HUES48 (cell line): ENCODE measurements around the gene TNNC1.

Source experiments
- H3K27ac ChIP-seq: one replicate; pipeline ENCODE4 v1.7.0; 2013; ENCODE audit warnings: low read depth, low read length, inconsistent platforms
- H3K27me3 ChIP-seq: 2 replicates; pipeline ENCODE4 v1.6.1; 2013; ENCODE audit warnings: mild to moderate bottlenecking, low read length; ENCODE audit not compliant: control insufficient read depth, insufficient read depth
- H3K36me3 ChIP-seq: 2 replicates; pipeline ENCODE4 v1.6.1; 2013; ENCODE audit warnings: low read length; ENCODE audit not compliant: control insufficient read depth, insufficient read depth
- H3K4me1 ChIP-seq: 2 replicates; pipeline ENCODE4 v1.6.1; 2013; ENCODE audit warnings: mild to moderate bottlenecking, low read length; ENCODE audit not compliant: control insufficient read depth, insufficient read depth
- H3K4me3 ChIP-seq: 2 replicates; pipeline ENCODE4 v1.5.1; 2013; ENCODE audit warnings: mild to moderate bottlenecking, low read depth, low read length
- H3K9ac ChIP-seq: 2 replicates; pipeline ENCODE4 v1.6.1; 2013; ENCODE audit warnings: mild to moderate bottlenecking, low read depth, low read length, moderate library complexity
- H3K9me3 ChIP-seq: 2 replicates; pipeline ENCODE4 v1.6.1; 2013; ENCODE audit warnings: low read length; ENCODE audit not compliant: control insufficient read depth, insufficient read depth

The TNNC1 gene

DNA sequence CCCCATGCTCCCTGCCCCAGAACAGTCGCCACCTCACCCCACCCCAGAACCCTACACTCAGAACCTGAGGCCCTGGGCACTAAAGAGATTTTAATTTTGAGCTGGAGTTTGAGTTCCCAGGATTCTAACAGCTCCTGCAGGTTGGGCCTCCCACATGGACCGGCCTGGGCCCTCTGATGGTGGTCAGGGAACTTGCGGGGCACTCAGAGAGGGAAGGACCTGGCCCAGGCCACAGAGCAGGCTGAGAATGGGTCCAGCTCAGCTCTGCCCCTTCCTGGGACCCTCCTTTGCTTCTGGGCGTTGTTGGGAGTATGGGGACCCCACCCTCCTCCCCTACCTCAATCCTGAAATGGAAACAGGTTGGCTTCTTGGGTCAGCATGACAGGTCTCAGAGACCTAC lies 7.8 kb downstream of the TNNC1 start:
- H3K9ac ChIP-seq: no peak overlapping the region
- no peak overlapping the region for H3K4me3 ChIP-seq
- no peaks in the 10 kb centered on the region for H3K36me3 ChIP-seq
- H3K27me3 ChIP-seq: no peaks in the 10 kb centered on the region
- peaks cover 14% of the 10 kb centered on the region for H3K4me1 ChIP-seq
- H3K27ac ChIP-seq: no peak overlapping the region
- no peaks in the 10 kb centered on the region for H3K9me3 ChIP-seq

GRCh38 chr3:52444860-52445793 lies 8.7 kb downstream of the TNNC1 start, which contains the start of gene SEMA3G:
Gene SEMA3G (minus strand): TSS chr3:52445103. CDS start chr3:52445027, 76 bp downstream.
- Histone ChIP-seq H3K36me3 (no peaks in the 10 kb centered on the region), H3K9ac (no peak within 1 kb of the TSS), H3K27me3 (no peaks in the 10 kb centered on the region), H3K4me1 (peaks cover 9% of the 10 kb centered on the region), H3K27ac (no peak within 1 kb of the TSS), H3K9me3 (no peaks in the 10 kb centered on the region), H3K4me3 (peak within 1 kb of the TSS; percentile 20; the same call in 1 of the 2 replicates)

DNA sequence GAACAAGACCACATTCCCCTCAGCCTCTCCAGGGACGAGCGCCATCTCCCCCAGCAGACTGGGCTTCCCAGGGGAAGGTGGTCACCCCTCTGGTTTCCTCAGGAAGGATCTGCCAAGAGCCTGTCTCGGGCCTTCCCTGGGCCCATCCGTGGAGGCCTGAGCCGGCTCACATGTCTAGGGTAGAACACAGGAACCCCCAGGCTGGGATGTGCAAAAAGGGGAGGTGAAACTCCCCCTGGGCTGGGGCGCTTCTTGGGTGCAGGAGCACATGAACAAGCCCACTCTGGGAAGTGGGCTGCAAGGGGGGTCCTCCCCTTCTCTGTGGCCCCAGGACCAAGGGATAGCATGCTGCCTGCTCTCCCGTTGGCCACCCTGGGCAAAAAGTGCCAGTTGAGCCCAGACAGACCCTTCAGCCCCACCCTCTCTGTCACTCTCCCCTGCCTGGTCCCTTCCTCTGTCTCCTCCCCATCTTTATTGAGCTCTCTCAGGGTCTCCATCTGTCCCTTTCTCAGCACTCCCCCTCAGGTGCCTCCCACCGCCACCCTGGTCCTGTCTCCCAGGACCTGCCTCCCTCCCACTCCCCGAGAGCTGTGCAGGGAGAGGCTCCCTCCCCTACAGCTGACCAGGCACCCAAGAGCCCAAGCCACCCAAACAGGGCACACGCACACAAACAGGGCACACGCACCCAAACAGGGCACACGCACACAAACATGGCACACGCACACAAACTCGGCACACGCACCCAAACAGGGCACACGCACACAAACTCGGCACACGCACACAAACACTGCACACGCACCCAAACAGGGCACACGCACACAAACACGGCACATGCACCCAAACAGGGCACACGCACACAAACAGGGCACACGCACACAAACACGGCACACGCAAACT lies 9.8 kb downstream of the TNNC1 start:
- H3K27me3 ChIP-seq: no peaks in the 10 kb centered on the region
- no peaks in the 10 kb centered on the region for H3K9me3 ChIP-seq
- no peaks in the 10 kb centered on the region for H3K36me3 ChIP-seq
- no peak overlapping the region for H3K9ac ChIP-seq
- H3K4me3 ChIP-seq: no peak overlapping the region; the same call in 1 of the 2 replicates
- no peak overlapping the region for H3K27ac ChIP-seq
- H3K4me1 ChIP-seq: peaks cover 4% of the 10 kb centered on the region; the same call in 1 of the 2 replicates

- Histone ChIP-seq H3K9me3 (no peaks in the 10 kb centered on the region), H3K36me3 (no peaks in the 10 kb centered on the region), H3K9ac (no peak overlapping the region), H3K27ac (no peak overlapping the region), H3K4me1 (peaks cover 4% of the 10 kb centered on the region; the same call in 1 of the 2 replicates), H3K4me3 (no peak overlapping the region), H3K27me3 (no peaks in the 10 kb centered on the region)
Measured at GRCh38 chr3:52443268-52443610, 10.6 kb downstream of the TNNC1 start.

DNA sequence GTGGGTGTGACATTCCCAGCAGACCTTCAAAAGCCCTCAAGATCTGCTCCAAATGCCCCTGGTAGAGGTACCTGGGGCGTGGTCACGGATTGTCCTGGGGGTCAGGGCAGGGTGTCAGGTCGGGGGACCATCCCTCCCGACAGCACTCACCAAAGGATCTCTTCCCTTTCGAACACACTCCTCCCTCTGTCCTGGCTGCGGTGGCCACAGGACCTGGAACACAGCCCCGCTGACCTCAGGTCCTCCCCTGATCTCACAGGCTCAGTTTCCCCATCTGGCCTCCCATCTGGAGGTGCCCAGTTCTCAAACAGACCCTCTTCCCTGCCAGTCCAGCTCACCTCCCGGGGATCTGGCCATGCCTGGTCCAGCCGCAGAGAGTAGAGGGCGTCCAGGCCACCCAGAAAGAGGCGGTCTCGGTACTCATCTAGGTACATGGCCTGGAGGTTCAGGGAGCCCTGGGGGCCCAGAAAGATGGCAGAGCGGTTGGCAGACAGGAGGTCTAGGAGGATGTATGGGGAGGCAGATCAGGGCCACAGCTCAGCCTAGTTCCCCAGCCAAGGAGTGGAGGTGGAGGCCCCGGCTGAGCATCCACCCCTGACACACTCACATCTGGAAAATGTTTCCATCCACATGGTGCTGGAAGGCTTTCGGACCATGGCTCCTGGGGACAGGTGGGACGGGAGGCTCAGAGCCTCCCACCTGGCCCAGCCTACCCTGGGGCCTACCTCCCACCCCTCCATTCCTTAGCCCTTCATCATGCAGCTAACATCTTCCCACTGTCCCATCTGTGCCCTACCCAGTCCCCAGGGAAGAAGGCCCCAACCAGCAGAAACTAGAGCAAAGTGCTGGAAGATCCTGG lies 11.2 kb downstream of the TNNC1 start:
- H3K9me3 ChIP-seq: no peaks in the 10 kb centered on the region
- no peaks in the 10 kb centered on the region for H3K36me3 ChIP-seq
- peaks cover 4% of the 10 kb centered on the region; the same call in 1 of the 2 replicates for H3K4me1 ChIP-seq
- H3K4me3 ChIP-seq: no peak overlapping the region
- H3K27me3 ChIP-seq: no peaks in the 10 kb centered on the region
- H3K9ac ChIP-seq: no peak overlapping the region
- no peak overlapping the region for H3K27ac ChIP-seq

GRCh38 chr3:52441772-52442332 lies 12.0 kb downstream of the TNNC1 start:
- H3K27ac ChIP-seq: no peak overlapping the region
- H3K4me3 ChIP-seq: no peak overlapping the region
- no peak overlapping the region for H3K9ac ChIP-seq
- peaks cover 3% of the 10 kb centered on the region; the same call in 1 of the 2 replicates for H3K4me1 ChIP-seq
- H3K36me3 ChIP-seq: no peaks in the 10 kb centered on the region
- no peaks in the 10 kb centered on the region for H3K9me3 ChIP-seq
- no peaks in the 10 kb centered on the region for H3K27me3 ChIP-seq

DNA sequence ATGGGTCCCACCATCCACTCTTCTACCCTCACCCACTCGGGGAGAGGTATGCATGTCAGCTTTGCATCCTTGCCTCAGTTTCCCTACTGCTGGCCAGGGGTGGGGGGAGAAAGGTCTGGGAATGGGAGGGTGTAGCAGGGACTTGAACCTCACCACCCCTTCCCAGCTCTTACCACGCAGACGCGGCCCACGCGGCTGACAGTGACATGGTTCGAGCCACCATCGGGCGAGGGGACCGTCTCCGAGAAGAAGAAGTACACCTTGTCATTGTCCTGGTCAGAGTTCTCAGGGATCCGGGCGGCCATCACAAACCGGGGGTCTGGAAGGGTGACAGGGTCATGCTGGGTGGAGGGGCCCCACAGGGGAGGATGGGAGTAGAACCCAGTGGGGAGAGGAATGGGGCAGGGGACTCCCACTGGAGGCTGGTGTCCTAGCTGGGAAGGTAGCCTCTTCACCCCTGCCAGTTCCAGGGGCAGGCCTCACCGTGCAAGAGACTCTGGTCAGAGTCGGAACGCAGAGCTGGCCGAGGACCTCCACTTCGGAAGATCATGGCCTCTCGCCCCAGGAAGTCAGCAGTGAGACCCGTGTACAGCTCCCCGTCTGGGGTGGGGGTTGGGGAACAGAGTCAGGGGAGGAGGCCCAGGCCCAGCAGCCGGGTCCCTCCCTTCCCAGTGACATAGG lies 12.6 kb downstream of the TNNC1 start:
- Histone ChIP-seq H3K27me3 (no peaks in the 10 kb centered on the region), H3K27ac (no peak overlapping the region), H3K36me3 (no peaks in the 10 kb centered on the region), H3K4me3 (no peak overlapping the region), H3K9ac (no peak overlapping the region), H3K4me1 (no peaks in the 10 kb centered on the region), H3K9me3 (no peaks in the 10 kb centered on the region)

GRCh38 chr3:52440671-52441070 lies 13.2 kb downstream of the TNNC1 start:
- Histone ChIP-seq H3K4me3 (no peak overlapping the region), H3K27me3 (no peaks in the 10 kb centered on the region), H3K9me3 (no peaks in the 10 kb centered on the region), H3K9ac (no peak overlapping the region), H3K36me3 (no peaks in the 10 kb centered on the region), H3K27ac (no peak overlapping the region), H3K4me1 (no peaks in the 10 kb centered on the region)

DNA sequence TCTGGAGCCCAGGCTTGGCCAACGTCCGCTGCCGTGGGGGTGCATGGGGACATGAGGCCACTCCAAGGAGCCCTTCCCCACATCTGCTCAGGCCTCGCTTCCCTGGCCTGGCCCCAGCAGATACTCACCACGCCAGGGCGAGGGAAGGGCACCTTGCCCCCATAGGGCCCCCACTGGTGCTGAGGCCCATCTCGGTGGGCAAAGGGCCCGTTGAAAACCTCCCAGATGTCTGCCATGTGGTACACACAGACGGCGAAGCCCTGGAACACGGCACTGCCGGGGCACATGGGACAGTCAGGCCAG lies 13.6 kb downstream of the TNNC1 start:
- no peak overlapping the region for H3K4me3 ChIP-seq
- no peaks in the 10 kb centered on the region for H3K36me3 ChIP-seq
- no peaks in the 10 kb centered on the region for H3K9me3 ChIP-seq
- H3K4me1 ChIP-seq: no peaks in the 10 kb centered on the region
- H3K27me3 ChIP-seq: no peaks in the 10 kb centered on the region
- H3K27ac ChIP-seq: no peak overlapping the region
- no peak overlapping the region for H3K9ac ChIP-seq
